Measurements from ENCODE around the gene GAP43.

Gene GAP43

DNA sequence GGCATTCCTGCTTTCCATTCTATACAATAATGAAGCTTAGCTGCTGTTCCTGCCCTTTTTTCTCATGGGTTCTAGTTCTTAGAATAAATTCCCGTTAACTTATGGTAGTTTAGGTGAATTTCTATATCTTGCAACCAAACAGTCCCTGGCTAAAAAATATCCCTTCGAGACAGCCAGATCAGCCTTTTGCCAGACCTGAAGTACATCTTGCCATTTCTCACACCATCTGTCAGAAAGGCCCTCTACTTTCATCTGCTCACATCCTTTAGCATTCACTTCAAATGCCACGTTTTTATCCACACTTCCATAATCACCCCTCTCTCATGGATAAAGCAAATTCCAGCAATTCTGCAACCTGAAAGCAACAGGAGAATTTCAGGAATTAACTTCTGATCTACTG lies 145.4 kb downstream of the GAP43 start:
- DNase-seq, result no peak
